ENCODE data around the gene DMXL1.
A peak's percentile ranks its signal among the peaks of the same experiment; 100 is the strongest.
"Not testable (repeated sequence)": the region's sequence is repeated elsewhere in the genome, so short reads cannot be mapped to it uniquely, and the experiment has no call there.

Gene DMXL1

GRCh38 chr5:119063579-119064379 lies 7.1 kb upstream of the DMXL1 start:
- DNase-seq = peak; percentile 50

- DNase-seq = no peak
These were observed 3.4 kb upstream of the DMXL1 start for GRCh38 chr5:119067450-119067849.

- peak; percentile 94 for DNase-seq
These were observed 384 bp upstream of the DMXL1 start for GRCh38 chr5:119070578-119070827.

GRCh38 chr5:119071561-119071995 lies 691 bp downstream of the DMXL1 start:
- peak; percentile 32 for DNase-seq

- no peak for DNase-seq
These were observed 1.6 kb downstream of the DMXL1 start for GRCh38 chr5:119072496-119072895.

GRCh38 chr5:119073746-119074337 lies 3.0 kb downstream of the DMXL1 start:
- DNase-seq = not testable (repeated sequence)

GRCh38 chr5:119074419-119074818 lies 3.5 kb downstream of the DMXL1 start:
- DNase-seq = no peak

- not testable (repeated sequence) for DNase-seq
These were observed 4.4 kb downstream of the DMXL1 start for GRCh38 chr5:119075269-119075668.

GRCh38 chr5:119076080-119076479 lies 5.2 kb downstream of the DMXL1 start:
- DNase-seq = no peak

GRCh38 chr5:119077444-119077843 lies 6.6 kb downstream of the DMXL1 start:
- DNase-seq = no peak

GRCh38 chr5:119078071-119078846 lies 7.4 kb downstream of the DMXL1 start:
- no peak for DNase-seq

- no peak for DNase-seq
These were observed 8.0 kb downstream of the DMXL1 start for GRCh38 chr5:119078861-119079260.

- no peak for DNase-seq
These were observed 8.5 kb downstream of the DMXL1 start for GRCh38 chr5:119079318-119079921.

- DNase-seq = no peak
These were observed 10.0 kb downstream of the DMXL1 start for GRCh38 chr5:119080936-119081335.

GRCh38 chr5:119082691-119083090 lies 11.8 kb downstream of the DMXL1 start:
- no peak for DNase-seq

- DNase-seq = no peak
These were observed 12.8 kb downstream of the DMXL1 start for GRCh38 chr5:119083679-119084078.

GRCh38 chr5:119088438-119088837 lies 17.6 kb downstream of the DMXL1 start:
- DNase-seq = no peak

GRCh38 chr5:119095611-119096010 lies 24.7 kb downstream of the DMXL1 start:
- DNase-seq = no peak

GRCh38 chr5:119105971-119106370 lies 35.1 kb downstream of the DMXL1 start:
- no peak for DNase-seq

GRCh38 chr5:119112151-119112550 lies 41.3 kb downstream of the DMXL1 start:
- no peak for DNase-seq

- DNase-seq = no peak
These were observed 46.4 kb downstream of the DMXL1 start for GRCh38 chr5:119117237-119117636.

GRCh38 chr5:119118000-119118399 lies 47.1 kb downstream of the DMXL1 start:
- DNase-seq = no peak

- DNase-seq = no peak
These were observed 50.0 kb downstream of the DMXL1 start for GRCh38 chr5:119120893-119121292.

GRCh38 chr5:119122474-119122873 lies 51.6 kb downstream of the DMXL1 start:
- DNase-seq = not testable (repeated sequence)
